ENCODE data around the gene OIT3.
"Not testable (repeated sequence)": the region's sequence is repeated elsewhere in the genome, so short reads cannot be mapped to it uniquely, and the experiment has no call there.

OIT3 gene

DNA sequence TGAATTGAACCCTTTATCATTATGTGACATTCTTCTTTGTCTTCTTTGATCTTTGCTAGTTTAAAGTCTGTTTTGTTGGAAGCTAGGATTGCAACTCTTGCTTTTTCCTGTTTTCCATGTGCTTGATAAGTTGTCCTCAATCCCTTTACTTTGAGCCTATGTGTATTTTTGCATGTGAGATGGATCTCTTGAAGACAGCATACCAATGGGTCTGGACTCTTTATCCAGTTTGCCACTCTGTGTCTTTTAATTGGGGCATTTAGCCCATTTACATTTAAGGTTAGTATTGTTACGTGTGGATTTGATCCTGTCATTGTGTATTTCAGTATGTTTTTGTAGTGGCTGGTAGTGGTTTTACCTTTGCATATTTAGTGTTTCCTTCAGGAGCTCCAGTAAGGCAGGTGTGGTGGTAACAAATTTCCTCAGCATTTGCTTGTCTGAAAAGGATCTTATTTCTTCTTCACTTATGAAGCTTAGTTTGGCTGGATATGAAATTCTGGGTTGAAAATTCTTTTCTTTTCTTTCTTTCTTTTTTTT, 27.7 kb downstream of the OIT3 start:
- H3K9me3 ChIP-seq (ENCODE audit: control insufficient read depth in 2 of 2, low read length in 2 of 2); H3K36me3 ChIP-seq (ENCODE audit: control insufficient read depth in 2 of 2, insufficient read depth in 2 of 2, low read length in 2 of 2); H3K4me3 ChIP-seq (ENCODE audit: low read length in 2 of 2); H3K27me3 ChIP-seq (ENCODE audit: control insufficient read depth in 1 of 2, insufficient read depth in 2 of 2, low read length in 2 of 2); H3K4me1 ChIP-seq (ENCODE audit: control insufficient read depth, insufficient read depth, low read length); H3K9ac ChIP-seq (ENCODE audit: low read length in 2 of 2); H3K27ac ChIP-seq (ENCODE audit: low read length): not testable (repeated sequence)

DNA sequence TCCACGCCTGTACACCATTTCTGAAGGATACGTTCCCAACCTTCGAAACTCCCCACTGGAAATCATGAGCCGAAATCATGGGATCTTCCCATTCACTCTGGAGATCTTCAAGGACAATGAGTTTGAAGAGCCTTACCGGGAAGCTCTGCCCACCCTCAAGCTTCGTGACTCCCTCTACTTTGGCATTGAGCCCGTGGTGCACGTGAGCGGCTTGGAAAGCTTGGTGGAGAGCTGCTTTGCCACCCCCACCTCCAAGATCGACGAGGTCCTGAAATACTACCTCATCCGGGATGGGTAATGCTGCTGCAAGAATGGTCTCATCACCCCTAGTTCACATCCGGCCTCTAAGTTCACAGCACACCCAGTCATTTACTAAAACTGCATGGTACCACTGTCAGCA, 30.8 kb downstream of the OIT3 start:
- H3K9me3 ChIP-seq (ENCODE audit: control insufficient read depth in 2 of 2, low read length in 2 of 2), result no peaks in the 10 kb centered on the region
- no peak overlapping the region for H3K4me3 ChIP-seq (ENCODE audit: low read length in 2 of 2)
- H3K27me3 ChIP-seq (ENCODE audit: control insufficient read depth in 1 of 2, insufficient read depth in 2 of 2, low read length in 2 of 2), result no peaks in the 10 kb centered on the region

DNA sequence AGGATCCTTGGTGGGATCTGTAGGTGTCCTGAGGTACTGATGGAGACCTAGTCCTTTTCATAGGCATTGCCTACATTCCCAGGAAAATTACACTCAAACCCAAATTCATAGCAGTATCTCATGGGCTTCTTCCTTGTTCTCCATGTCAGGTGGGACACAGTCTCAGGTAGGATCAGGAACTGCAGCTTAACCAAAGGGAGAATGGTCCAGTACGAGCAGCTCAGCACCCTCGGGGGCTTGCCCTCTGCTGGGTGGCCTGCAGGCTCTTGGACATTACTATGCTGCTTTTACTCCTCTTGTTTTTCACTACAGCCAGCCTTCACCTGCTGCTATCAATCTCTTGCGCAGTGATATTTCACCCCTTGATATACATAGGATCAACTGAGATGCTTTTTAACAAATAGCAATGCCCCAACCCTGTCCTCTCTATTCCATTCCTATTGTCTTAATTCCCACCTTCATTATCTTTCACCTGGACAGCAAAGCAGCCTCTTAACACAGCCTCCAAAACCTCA, 32.5 kb downstream of the OIT3 start:
- Histone ChIP-seq H3K27me3 (ENCODE audit: control insufficient read depth in 1 of 2, insufficient read depth in 2 of 2, low read length in 2 of 2) (no peaks in the 10 kb centered on the region), H3K4me1 (ENCODE audit: control insufficient read depth, insufficient read depth, low read length) (no peaks in the 10 kb centered on the region)

More for the DNA sequence above, 30.8 kb downstream of the OIT3 start:
- no peak overlapping the region for H3K27ac ChIP-seq (ENCODE audit: low read length)
- H3K4me1 ChIP-seq (ENCODE audit: control insufficient read depth, insufficient read depth, low read length), result no peaks in the 10 kb centered on the region
- no peak overlapping the region for H3K9ac ChIP-seq (ENCODE audit: low read length in 2 of 2)
- no peaks in the 10 kb centered on the region for H3K36me3 ChIP-seq (ENCODE audit: control insufficient read depth in 2 of 2, insufficient read depth in 2 of 2, low read length in 2 of 2)

DNA sequence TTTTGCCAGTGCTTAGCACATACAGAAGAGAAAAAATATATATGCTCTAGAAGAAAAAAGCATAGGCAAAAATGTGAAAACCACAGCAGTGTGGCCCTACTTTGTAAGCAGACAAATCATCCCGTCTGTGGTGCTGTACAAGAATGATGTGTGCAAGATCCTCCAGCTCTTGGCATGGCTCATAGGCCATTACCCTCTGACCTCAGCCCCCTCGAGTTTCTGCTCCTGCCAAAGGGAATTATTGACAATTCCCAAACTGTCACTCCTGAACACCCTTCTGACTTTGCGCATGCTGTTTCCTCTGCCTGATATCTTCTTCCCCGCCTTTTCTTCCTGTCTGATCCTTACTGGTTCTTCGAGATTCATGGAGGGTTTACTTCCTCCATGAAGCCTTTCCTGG, 33.9 kb downstream of the OIT3 start:
- H3K36me3 ChIP-seq (ENCODE audit: control insufficient read depth in 2 of 2, insufficient read depth in 2 of 2, low read length in 2 of 2), result no peaks in the 10 kb centered on the region
- no peaks in the 10 kb centered on the region for H3K27me3 ChIP-seq (ENCODE audit: control insufficient read depth in 1 of 2, insufficient read depth in 2 of 2, low read length in 2 of 2)
- no peak overlapping the region for H3K27ac ChIP-seq (ENCODE audit: low read length)
- H3K4me3 ChIP-seq (ENCODE audit: low read length in 2 of 2), result no peak overlapping the region
- H3K4me1 ChIP-seq (ENCODE audit: control insufficient read depth, insufficient read depth, low read length), result no peaks in the 10 kb centered on the region
- H3K9me3 ChIP-seq (ENCODE audit: control insufficient read depth in 2 of 2, low read length in 2 of 2), result no peaks in the 10 kb centered on the region
- no peak overlapping the region for H3K9ac ChIP-seq (ENCODE audit: low read length in 2 of 2)

More for the DNA sequence above, 32.5 kb downstream of the OIT3 start:
- Histone ChIP-seq H3K9ac (ENCODE audit: low read length in 2 of 2) (no peak overlapping the region), H3K9me3 (ENCODE audit: control insufficient read depth in 2 of 2, low read length in 2 of 2) (no peaks in the 10 kb centered on the region), H3K4me3 (ENCODE audit: low read length in 2 of 2) (no peak overlapping the region), H3K27ac (ENCODE audit: low read length) (no peak overlapping the region), H3K36me3 (ENCODE audit: control insufficient read depth in 2 of 2, insufficient read depth in 2 of 2, low read length in 2 of 2) (no peaks in the 10 kb centered on the region)

DNA sequence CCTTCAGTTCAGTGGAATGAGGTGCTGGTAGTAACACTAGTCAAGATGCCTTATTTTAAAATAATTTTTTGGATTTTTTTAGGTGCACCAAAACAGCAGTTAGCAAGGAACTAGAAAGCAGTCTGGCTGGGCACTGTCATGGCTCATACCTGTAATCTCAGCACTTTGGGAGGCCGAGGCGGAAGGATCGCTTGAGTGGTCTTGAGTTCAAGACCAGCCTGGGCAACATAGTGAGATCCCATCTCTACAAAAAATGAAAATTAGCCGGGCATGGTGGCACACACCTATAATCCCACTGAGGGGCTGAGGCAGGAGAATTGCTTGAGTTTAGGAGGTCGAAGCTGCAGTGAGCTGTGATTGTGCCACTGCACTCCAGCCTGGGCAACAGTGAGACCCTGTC, 35.3 kb downstream of the OIT3 start:
- H3K27ac ChIP-seq (ENCODE audit: low read length), result no peak overlapping the region
- no peak overlapping the region for H3K4me3 ChIP-seq (ENCODE audit: low read length in 2 of 2)
- no peak overlapping the region for H3K9ac ChIP-seq (ENCODE audit: low read length in 2 of 2)
- no peaks in the 10 kb centered on the region for H3K4me1 ChIP-seq (ENCODE audit: control insufficient read depth, insufficient read depth, low read length)
- H3K36me3 ChIP-seq (ENCODE audit: control insufficient read depth in 2 of 2, insufficient read depth in 2 of 2, low read length in 2 of 2), result no peaks in the 10 kb centered on the region
- H3K9me3 ChIP-seq (ENCODE audit: control insufficient read depth in 2 of 2, low read length in 2 of 2), result no peaks in the 10 kb centered on the region
- no peaks in the 10 kb centered on the region for H3K27me3 ChIP-seq (ENCODE audit: control insufficient read depth in 1 of 2, insufficient read depth in 2 of 2, low read length in 2 of 2)

DNA sequence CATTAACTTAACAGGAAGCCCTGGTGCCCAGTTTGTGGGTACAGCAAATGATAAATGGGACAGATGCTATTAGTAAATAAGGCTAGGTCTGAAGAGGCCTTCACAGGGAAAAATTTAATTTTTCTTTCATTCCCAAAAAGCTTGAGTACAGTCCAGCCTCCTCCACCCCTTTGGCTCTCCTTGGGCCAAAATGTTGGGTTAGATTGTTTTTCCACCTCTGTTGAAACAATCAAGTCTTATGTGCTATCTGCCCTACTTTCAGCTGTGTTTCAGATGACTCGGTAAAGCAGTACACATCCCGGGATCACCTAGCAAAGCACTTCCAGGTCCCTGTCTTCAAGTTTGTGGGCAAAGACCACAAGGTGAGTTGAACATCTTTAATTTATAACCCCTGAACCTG, 36.7 kb downstream of the OIT3 start:
- Histone ChIP-seq H3K36me3 (ENCODE audit: control insufficient read depth in 2 of 2, insufficient read depth in 2 of 2, low read length in 2 of 2) (no peaks in the 10 kb centered on the region), H3K4me3 (ENCODE audit: low read length in 2 of 2) (no peak overlapping the region), H3K27me3 (ENCODE audit: control insufficient read depth in 1 of 2, insufficient read depth in 2 of 2, low read length in 2 of 2) (no peaks in the 10 kb centered on the region), H3K9me3 (ENCODE audit: control insufficient read depth in 2 of 2, low read length in 2 of 2) (no peaks in the 10 kb centered on the region), H3K4me1 (ENCODE audit: control insufficient read depth, insufficient read depth, low read length) (no peaks in the 10 kb centered on the region), H3K9ac (ENCODE audit: low read length in 2 of 2) (no peak overlapping the region), H3K27ac (ENCODE audit: low read length) (no peak overlapping the region)

DNA sequence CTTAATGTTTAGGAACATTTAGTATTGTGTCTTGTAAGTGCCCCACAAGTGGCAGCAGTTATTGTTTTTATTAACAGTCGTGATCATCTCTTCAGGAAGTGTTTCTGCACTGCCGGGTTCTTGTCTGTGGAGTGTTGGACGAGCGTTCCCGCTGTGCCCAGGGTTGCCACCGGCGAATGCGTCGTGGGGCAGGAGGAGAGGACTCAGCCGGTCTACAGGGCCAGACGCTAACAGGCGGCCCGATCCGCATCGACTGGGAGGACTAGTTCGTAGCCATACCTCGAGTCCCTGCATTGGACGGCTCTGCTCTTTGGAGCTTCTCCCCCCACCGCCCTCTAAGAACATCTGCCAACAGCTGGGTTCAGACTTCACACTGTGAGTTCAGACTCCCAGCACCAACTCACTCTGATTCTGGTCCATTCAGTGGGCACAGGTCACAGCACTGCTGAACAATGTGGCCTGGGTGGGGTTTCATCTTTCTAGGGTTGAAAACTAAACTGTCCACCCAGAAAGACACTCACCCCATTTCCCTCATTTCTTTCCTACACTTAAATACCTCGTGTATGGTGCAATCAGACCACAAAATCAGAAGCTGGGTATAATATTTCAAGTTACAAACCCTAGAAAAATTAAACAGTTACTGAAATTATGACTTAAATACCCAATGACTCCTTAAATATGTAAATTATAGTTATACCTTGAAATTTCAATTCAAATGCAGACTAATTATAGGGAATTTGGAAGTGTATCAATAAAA, 38.9 kb downstream of the OIT3 start:
- no peaks in the 10 kb centered on the region for H3K27me3 ChIP-seq (ENCODE audit: control insufficient read depth in 1 of 2, insufficient read depth in 2 of 2, low read length in 2 of 2)
- no peak overlapping the region for H3K27ac ChIP-seq (ENCODE audit: low read length)
- no peaks in the 10 kb centered on the region for H3K9me3 ChIP-seq (ENCODE audit: control insufficient read depth in 2 of 2, low read length in 2 of 2)
- H3K9ac ChIP-seq (ENCODE audit: low read length in 2 of 2), result no peak overlapping the region
- no peaks in the 10 kb centered on the region for H3K4me1 ChIP-seq (ENCODE audit: control insufficient read depth, insufficient read depth, low read length)
- no peaks in the 10 kb centered on the region for H3K36me3 ChIP-seq (ENCODE audit: control insufficient read depth in 2 of 2, insufficient read depth in 2 of 2, low read length in 2 of 2)
- H3K4me3 ChIP-seq (ENCODE audit: low read length in 2 of 2), result no peak overlapping the region

DNA sequence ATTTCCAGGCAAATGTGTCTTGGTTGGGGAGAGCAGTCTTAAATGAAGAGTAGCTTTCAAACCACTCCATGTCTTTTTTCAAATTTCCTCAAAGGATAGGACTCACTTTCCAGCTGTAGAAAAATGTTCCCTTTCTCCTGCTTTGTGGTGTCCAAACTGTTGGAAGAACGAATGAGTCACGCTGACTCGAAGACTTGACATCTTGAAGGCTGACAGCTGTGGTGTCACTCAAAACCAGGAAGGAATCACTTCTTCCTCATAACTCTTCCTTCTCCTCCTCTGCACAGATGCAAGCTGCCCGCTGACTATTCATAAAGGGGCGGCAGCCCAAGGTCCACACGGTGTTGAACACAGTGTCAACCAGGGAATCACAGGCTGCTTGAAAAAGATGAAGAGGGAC, 41.8 kb downstream of the OIT3 start:
- Histone ChIP-seq H3K36me3 (ENCODE audit: control insufficient read depth in 2 of 2, insufficient read depth in 2 of 2, low read length in 2 of 2) (no peaks in the 10 kb centered on the region), H3K9me3 (ENCODE audit: control insufficient read depth in 2 of 2, low read length in 2 of 2) (no peaks in the 10 kb centered on the region), H3K4me1 (ENCODE audit: control insufficient read depth, insufficient read depth, low read length) (no peaks in the 10 kb centered on the region), H3K9ac (ENCODE audit: low read length in 2 of 2) (no peak overlapping the region), H3K27ac (ENCODE audit: low read length) (no peak overlapping the region), H3K27me3 (ENCODE audit: control insufficient read depth in 1 of 2, insufficient read depth in 2 of 2, low read length in 2 of 2) (no peaks in the 10 kb centered on the region), H3K4me3 (ENCODE audit: low read length in 2 of 2) (no peak overlapping the region)

DNA sequence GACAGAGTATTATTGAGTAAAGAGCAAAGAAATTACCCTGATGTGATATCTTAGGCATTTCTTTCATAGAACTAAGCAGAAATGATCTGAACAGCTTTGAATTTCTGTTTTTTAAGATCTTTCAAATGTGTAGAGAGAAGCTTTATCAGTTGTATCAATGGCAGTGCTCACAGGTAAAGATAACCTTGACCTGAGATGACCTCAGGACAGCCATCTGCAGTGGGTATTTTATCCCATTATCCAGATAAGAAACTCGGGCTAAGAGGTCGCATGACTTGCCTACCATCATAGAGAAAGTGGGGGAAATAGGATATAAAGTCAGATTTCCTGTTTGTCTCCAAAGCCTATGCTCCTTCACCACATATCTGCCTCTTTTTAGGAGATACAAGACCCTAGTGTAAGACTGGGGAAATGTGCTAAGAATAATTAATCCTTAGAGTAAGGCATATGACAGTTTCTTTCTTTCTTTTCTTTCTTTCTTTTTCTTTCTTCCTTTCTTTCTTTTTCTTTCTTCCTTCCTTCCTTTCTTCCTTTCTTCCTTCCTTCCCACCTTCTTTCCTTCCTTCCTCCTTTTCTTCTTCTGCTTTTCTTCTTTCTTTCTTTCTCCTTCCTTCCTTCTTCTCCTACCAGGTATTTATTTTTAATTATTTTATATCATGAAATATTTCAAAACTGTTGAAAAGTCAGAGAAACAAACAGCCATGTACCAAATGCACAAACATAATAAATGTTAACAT, 50.1 kb downstream of the OIT3 start:
- peaks cover 0 to 3% of the 10 kb centered on the region in 2 donors for H3K9me3 ChIP-seq (ENCODE audit: control insufficient read depth in 2 of 2, low read length in 2 of 2)
- no peaks in the 10 kb centered on the region for H3K4me1 ChIP-seq (ENCODE audit: control insufficient read depth, insufficient read depth, low read length)
- H3K9ac ChIP-seq (ENCODE audit: low read length in 2 of 2), result no peak overlapping the region
- H3K36me3 ChIP-seq (ENCODE audit: control insufficient read depth in 2 of 2, insufficient read depth in 2 of 2, low read length in 2 of 2), result no peaks in the 10 kb centered on the region
- H3K27me3 ChIP-seq (ENCODE audit: control insufficient read depth in 1 of 2, insufficient read depth in 2 of 2, low read length in 2 of 2), result no peaks in the 10 kb centered on the region
- no peak overlapping the region for H3K27ac ChIP-seq (ENCODE audit: low read length)
- no peak overlapping the region for H3K4me3 ChIP-seq (ENCODE audit: low read length in 2 of 2)

DNA sequence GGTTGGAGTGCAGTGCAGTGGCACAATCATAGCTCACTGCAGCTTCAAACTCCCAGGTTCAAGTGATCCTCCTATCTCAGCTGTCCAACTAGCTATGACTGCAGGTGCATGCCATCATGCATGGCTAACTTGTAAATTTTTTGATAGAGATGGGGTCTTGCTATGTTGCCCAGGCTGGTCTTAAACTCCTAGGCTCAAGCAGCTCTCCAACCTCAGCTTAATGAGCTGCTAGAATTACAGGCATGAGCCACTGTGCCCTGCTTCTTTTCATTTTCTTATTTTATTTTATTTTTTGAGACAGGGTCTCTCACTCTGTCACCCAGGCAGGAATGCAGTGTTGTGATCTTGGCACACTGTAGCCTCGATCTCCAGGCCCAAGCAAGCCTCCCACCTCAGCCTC, 53.4 kb downstream of the OIT3 start:
- H3K27me3 ChIP-seq (ENCODE audit: control insufficient read depth in 1 of 2, insufficient read depth in 2 of 2, low read length in 2 of 2), result peaks cover 0 to 2% of the 10 kb centered on the region in 2 donors
- H3K27ac ChIP-seq (ENCODE audit: low read length), result no peak overlapping the region
- peaks cover 0 to 3% of the 10 kb centered on the region in 2 donors for H3K9me3 ChIP-seq (ENCODE audit: control insufficient read depth in 2 of 2, low read length in 2 of 2)
- no peak overlapping the region for H3K4me3 ChIP-seq (ENCODE audit: low read length in 2 of 2)
- H3K9ac ChIP-seq (ENCODE audit: low read length in 2 of 2), result no peak overlapping the region
- H3K4me1 ChIP-seq (ENCODE audit: control insufficient read depth, insufficient read depth, low read length), result no peaks in the 10 kb centered on the region
- no peaks in the 10 kb centered on the region for H3K36me3 ChIP-seq (ENCODE audit: control insufficient read depth in 2 of 2, insufficient read depth in 2 of 2, low read length in 2 of 2)

DNA sequence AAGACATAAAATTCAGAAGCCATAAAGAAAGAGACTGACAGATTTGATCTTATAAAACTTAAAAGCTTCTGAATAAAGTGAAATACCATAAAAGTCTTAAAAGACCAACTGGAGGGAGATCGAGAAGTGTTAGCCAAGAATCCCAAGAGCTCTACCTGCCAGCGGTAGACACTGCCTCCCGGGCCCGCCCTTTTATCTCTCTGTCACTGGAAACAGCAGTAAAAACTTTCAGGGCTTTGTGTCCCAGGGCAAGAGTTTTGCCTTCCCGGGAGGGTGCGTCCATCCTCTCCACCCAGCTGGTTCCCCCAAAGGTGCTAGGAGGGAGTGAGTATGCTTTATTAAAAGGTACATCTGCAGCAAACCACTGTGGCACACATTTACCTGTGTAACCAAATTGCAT, 55.2 kb downstream of the OIT3 start:
- Histone ChIP-seq H3K4me1 (ENCODE audit: control insufficient read depth, insufficient read depth, low read length) (no peaks in the 10 kb centered on the region), H3K9me3 (ENCODE audit: control insufficient read depth in 2 of 2, low read length in 2 of 2) (peaks cover 0 to 3% of the 10 kb centered on the region in 2 donors)

More for the DNA sequence above, 55.2 kb downstream of the OIT3 start:
- no peak overlapping the region for H3K9ac ChIP-seq (ENCODE audit: low read length in 2 of 2)
- H3K36me3 ChIP-seq (ENCODE audit: control insufficient read depth in 2 of 2, insufficient read depth in 2 of 2, low read length in 2 of 2), result no peaks in the 10 kb centered on the region
- H3K27me3 ChIP-seq (ENCODE audit: control insufficient read depth in 1 of 2, insufficient read depth in 2 of 2, low read length in 2 of 2), result peaks cover 0 to 2% of the 10 kb centered on the region in 2 donors
- H3K27ac ChIP-seq (ENCODE audit: low read length), result no peak overlapping the region
- no peak overlapping the region for H3K4me3 ChIP-seq (ENCODE audit: low read length in 2 of 2)

Data from stomach smooth muscle (tissue), 2 donors.